Activated naive CD4-positive, alpha-beta T cell treated with anti-CD3 and anti-CD28 coated beads for 36 hours (primary cell): ENCODE results near the gene NAPB. TPM values are rescaled to one million over a fixed set of nuclear protein-coding genes. Genes with fewer than 3 reads are reported as not detected.
A peak's percentile ranks its signal among the peaks of the same experiment; 100 is the strongest.

Experiments used
- CTCF ChIA-PET: fragments of 350-600 bp; sonication (Branson Sonifier 250); formaldehyde crosslinking; loops from one replicate; lab custom pipeline; 2021; ENCODE audit warnings: antibody characterized with exemption; lab: Charles Lee
- DNase-seq: peaks from one replicate; pipeline ENCODE4 v3.0.0-alpha.2; 2020
- H3K27ac Mint-ChIP-seq: one replicate; pipeline ENCODE4 v1.8.0; 2021; ENCODE audit warnings: mild to moderate bottlenecking, mixed read lengths
- H3K27me3 Mint-ChIP-seq: one replicate; pipeline ENCODE4 v1.8.0; 2021; ENCODE audit warnings: low read depth, mixed read lengths
- H3K36me3 Mint-ChIP-seq: one replicate; pipeline ENCODE4 v1.8.0; 2021; ENCODE audit warnings: low read depth, mixed read lengths
- H3K4me1 Mint-ChIP-seq: one replicate; pipeline ENCODE4 v1.8.0; 2021; ENCODE audit warnings: low read depth, mixed read lengths
- H3K4me3 Mint-ChIP-seq: one replicate; pipeline ENCODE4 v1.8.0; 2021; ENCODE audit warnings: mild to moderate bottlenecking, moderate library complexity, mixed read lengths
- H3K9me3 Mint-ChIP-seq: one replicate; pipeline ENCODE4 v1.8.0; 2021; ENCODE audit warnings: mixed read lengths
- intact Hi-C: fragments of 100-400 bp; cut with micrococcal nuclease; formaldehyde crosslinking; loops from one replicate; pipeline ENCODE4 v1.15.1; 2023
- total RNA-seq, 2 experiments: library from RNA; stranded (reverse); gene quantifications; one replicate each; pipeline ENCODE4 v1.2.3, GENCODE V29; 2021

NAPB gene
- total RNA-seq, 2 experiments from 2014 or later = 5.4 to 7.6 TPM

DNA sequence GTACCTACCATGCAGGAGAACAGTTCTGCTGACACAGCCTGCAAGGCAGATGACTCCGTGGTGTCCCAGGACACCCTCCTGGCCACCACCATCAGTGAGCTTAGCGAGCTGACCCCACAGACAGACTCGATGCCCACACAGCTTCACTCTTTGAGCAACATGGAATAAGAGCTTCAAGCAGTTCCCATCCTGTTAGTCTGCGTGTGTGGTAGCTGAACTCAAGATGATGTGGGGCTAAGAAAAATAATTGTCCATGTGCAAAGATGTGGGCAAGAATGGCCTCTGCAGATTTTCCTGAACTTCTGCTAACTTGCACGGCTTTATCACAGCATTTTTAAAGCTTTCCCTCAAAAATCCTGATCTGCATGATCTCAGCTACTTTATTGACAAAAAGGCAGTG lies 51.0 kb downstream of the NAPB start:
- H3K9me3 Mint-ChIP-seq = no peaks in the 10 kb centered on the region
- peaks cover 23% of the 10 kb centered on the region for H3K36me3 Mint-ChIP-seq
- H3K4me1 Mint-ChIP-seq = peaks cover 25% of the 10 kb centered on the region
- no peak for DNase-seq
- H3K27ac Mint-ChIP-seq = no peak overlapping the region
- intact Hi-C loops = no loop called here
- CTCF ChIA-PET = no interaction called here
- no peak overlapping the region for H3K4me3 Mint-ChIP-seq
- H3K27me3 Mint-ChIP-seq = no peaks in the 10 kb centered on the region

DNA sequence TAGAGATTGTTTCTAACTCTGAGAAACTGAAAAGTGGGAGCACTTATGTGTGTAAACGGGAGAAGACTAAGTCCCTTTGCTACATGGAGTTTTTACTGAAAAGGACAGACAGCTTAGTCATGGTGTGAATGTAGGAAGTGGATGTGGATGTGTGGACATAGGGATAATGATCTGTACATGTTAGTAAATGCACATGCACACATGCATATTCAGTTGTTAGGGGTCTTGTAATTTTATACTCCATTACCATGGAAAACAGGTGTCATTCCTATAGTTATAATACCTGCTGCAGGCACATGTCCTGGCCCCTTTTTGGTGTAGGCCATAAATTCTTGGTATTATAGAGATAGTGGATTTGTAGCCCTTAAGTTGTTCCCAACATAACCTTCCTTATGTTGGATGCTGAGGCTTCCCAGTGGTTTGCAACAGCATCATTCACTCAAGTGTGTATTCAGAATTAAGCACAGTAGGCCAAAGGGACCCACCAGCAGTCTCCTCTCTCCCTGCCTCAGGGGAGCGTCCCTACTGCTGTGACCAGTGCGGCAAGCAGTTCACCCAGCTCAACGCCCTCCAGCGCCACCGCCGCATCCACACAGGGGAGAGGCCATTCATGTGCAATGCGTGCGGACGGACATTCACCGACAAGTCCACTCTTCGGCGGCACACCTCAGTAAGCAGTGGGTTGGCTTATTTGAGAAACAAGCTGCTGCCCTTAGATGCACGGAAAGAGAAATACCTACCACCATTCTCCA lies 52.0 kb downstream of the NAPB start:
- no peaks in the 10 kb centered on the region for H3K9me3 Mint-ChIP-seq
- no peak overlapping the region for H3K4me3 Mint-ChIP-seq
- peaks cover 35% of the 10 kb centered on the region for H3K4me1 Mint-ChIP-seq
- no peaks in the 10 kb centered on the region for H3K27me3 Mint-ChIP-seq
- no peak overlapping the region for H3K27ac Mint-ChIP-seq
- H3K36me3 Mint-ChIP-seq = peaks cover 28% of the 10 kb centered on the region
- DNase-seq = no peak
- CTCF ChIA-PET = no interaction called here
- intact Hi-C loops = loop anchor here (2.0 to 10.0 kb wide), 3 partner anchors 48 to 1866 kb away; partner anchors contain the start of gene ACSS1

DNA sequence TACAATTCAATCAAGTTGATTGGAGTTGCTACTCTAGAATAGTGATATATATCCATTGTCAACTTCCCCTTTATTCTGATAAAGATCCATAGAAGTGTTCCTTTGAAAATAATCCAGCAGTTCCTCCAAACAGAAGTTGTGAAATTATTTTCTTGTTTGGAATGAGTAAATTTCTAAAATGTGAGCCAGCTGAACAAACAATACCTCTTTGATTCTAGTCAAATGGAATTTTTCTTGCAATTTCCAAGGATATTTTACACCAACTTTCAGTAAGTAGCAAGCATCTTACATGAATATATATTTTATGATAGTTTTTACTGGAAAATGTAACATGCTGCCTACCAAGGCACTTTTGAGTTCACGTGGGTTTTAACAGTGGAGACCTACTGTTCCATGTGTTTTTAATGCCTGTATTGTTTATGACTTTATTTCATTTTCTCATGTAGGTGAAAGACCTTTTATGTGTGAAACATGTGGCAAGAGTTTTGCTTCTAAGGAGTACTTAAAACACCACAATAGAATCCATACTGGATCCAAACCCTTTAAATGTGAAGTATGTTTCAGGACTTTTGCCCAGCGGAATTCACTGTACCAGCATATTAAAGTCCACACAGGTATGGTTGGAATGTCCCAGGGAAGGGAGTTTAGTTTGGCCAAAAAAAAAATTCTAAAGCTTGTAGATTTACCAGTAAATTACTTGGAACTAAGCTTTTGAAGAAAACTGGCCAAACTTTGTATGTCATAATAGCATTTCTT lies 52.8 kb downstream of the NAPB start:
- no peak for DNase-seq
- Mint-ChIP-seq H3K27me3 (no peaks in the 10 kb centered on the region), H3K9me3 (no peaks in the 10 kb centered on the region), H3K36me3 (peaks cover 25% of the 10 kb centered on the region), H3K27ac (no peak overlapping the region), H3K4me1 (peaks cover 41% of the 10 kb centered on the region), H3K4me3 (no peak overlapping the region)
- CTCF ChIA-PET = no interaction called here
- intact Hi-C loops = loop anchor here (2.0 to 10.0 kb wide), 3 partner anchors 48 to 1866 kb away; partner anchors contain the start of gene ACSS1

DNA sequence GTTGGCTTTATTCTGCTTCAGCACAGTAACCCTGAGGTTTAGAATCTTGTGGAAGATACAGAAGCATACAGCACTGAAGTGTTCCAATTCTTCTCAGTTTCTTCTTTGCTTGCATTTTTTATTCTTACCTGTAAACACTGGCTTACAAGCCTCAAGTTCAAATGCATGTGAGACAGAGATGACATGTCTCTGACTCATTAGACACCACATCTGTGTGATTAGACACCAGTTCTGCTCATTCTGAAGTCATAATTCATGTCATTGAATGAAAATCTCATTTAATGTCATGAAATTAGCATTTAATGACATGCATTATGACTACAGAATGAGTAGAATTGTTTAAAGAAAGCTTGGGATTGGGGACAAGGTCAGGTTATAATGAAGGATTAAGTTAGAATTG lies 53.5 kb downstream of the NAPB start:
- Mint-ChIP-seq H3K36me3 (peaks cover 29% of the 10 kb centered on the region), H3K27ac (no peak overlapping the region), H3K4me1 (peaks cover 48% of the 10 kb centered on the region), H3K27me3 (no peaks in the 10 kb centered on the region), H3K4me3 (no peak overlapping the region), H3K9me3 (no peaks in the 10 kb centered on the region)
- DNase-seq = no peak
- CTCF ChIA-PET = no interaction called here
- intact Hi-C loops = loop anchor here (1.0 to 10.0 kb wide), 5 partner anchors 17 to 1867 kb away; partner anchors contain the start of genes ACSS1, NAPB and NXT1

DNA sequence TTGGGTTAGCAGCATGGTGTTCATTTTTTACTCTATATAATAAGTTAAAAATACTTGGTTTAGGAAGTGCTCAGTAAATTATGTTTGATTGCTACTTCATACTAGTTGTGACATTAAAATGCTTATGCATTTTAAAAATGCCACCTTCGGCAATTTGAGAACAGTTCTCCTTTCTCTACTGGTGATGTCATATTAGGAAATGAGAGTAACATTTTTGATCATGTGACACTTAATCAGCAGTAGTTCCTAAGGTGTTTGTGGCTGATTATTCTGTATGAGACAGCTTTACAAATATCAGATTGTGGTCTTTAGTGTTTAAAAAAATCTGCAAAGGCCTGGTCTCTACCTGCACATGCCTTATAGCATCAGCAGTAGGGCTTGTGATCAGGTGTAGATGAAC lies 54.9 kb downstream of the NAPB start:
- H3K9me3 Mint-ChIP-seq = no peaks in the 10 kb centered on the region
- H3K4me1 Mint-ChIP-seq = peaks cover 48% of the 10 kb centered on the region
- CTCF ChIA-PET = interaction anchor here (0.6 to 1.1 kb wide), 3 partner anchors 16 to 238 kb away, joined by 3 to 6 read pairs (median 4); partner anchors contain the start of gene NXT1
- peak overlapping the region; percentile 56 for H3K27ac Mint-ChIP-seq
- no peak for DNase-seq
- H3K4me3 Mint-ChIP-seq = peak overlapping the region; percentile 34
- intact Hi-C loops = loop anchor here (1.0 to 10.0 kb wide), 4 partner anchors 33 to 1868 kb away; partner anchors contain the start of gene ACSS1
- peaks cover 29% of the 10 kb centered on the region for H3K36me3 Mint-ChIP-seq
- no peaks in the 10 kb centered on the region for H3K27me3 Mint-ChIP-seq

DNA sequence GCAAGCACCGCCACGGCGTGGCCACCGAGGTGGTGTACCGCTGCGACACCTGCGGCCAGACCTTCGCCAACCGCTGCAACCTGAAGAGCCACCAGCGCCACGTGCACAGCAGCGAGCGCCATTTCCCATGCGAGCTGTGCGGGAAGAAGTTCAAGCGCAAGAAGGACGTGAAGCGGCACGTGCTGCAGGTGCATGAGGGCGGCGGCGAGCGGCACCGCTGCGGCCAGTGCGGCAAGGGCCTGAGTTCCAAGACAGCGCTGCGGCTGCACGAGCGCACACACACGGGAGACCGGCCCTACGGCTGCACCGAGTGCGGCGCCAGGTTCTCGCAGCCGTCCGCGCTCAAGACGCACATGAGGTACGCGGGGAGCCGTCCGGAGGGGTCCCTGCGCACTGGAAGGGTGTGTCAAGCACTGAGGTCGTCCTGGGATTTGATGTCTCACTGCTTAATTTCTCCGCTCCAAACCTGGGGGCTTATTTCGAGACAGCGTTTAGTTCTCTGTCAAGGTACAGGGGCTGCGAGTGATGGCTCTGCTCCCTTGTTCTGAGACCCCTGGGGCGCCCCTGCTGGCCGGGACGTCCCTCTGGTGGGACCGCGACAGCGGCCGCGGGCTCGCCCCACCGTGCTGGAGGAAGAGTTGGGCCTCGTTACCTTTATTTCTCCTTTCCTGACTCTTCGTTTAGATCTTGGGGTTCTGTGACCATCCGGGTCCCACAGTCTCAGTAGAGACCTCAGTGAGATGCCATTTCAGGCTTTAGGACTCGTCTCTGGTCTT lies 55.7 kb downstream of the NAPB start:
- Mint-ChIP-seq H3K27ac (no peak overlapping the region), H3K36me3 (peaks cover 29% of the 10 kb centered on the region), H3K4me1 (peaks cover 51% of the 10 kb centered on the region), H3K4me3 (no peak overlapping the region), H3K27me3 (no peaks in the 10 kb centered on the region), H3K9me3 (no peaks in the 10 kb centered on the region)
- intact Hi-C loops = loop anchor here (1.0 to 10.0 kb wide), 4 partner anchors 34 to 1869 kb away; partner anchors contain the start of gene ACSS1
- CTCF ChIA-PET = no interaction called here
- DNase-seq = no peak

DNA sequence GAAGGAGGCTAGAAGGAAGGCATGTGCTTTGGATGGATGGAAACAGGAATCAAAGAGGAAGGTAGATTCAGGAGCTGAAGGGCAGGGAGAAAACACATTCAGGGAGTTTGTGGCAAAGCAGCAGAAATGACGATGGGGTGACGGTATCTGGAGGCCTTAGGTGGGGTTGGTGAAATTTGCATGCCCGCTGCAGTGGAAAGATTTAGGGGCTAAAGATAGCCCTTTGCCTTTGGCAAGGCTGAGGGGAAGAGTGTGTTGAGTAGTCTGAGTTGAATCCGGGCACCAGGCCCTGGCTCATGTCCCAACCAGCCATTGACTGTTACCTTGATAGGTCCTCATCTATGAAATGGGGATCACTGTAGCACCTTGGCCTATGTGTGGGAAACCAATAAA lies 58.0 kb downstream of the NAPB start:
- DNase-seq = no peak
- intact Hi-C loops = loop anchor here (5.0 to 10.0 kb wide), 3 partner anchors 664 to 1872 kb away; partner anchors contain the start of gene ACSS1
- Mint-ChIP-seq H3K4me3 (peak overlapping the region; percentile 89), H3K36me3 (peaks cover 19% of the 10 kb centered on the region), H3K27me3 (no peaks in the 10 kb centered on the region), H3K4me1 (peaks cover 55% of the 10 kb centered on the region), H3K9me3 (no peaks in the 10 kb centered on the region), H3K27ac (no peak overlapping the region)
- CTCF ChIA-PET = no interaction called here

DNA sequence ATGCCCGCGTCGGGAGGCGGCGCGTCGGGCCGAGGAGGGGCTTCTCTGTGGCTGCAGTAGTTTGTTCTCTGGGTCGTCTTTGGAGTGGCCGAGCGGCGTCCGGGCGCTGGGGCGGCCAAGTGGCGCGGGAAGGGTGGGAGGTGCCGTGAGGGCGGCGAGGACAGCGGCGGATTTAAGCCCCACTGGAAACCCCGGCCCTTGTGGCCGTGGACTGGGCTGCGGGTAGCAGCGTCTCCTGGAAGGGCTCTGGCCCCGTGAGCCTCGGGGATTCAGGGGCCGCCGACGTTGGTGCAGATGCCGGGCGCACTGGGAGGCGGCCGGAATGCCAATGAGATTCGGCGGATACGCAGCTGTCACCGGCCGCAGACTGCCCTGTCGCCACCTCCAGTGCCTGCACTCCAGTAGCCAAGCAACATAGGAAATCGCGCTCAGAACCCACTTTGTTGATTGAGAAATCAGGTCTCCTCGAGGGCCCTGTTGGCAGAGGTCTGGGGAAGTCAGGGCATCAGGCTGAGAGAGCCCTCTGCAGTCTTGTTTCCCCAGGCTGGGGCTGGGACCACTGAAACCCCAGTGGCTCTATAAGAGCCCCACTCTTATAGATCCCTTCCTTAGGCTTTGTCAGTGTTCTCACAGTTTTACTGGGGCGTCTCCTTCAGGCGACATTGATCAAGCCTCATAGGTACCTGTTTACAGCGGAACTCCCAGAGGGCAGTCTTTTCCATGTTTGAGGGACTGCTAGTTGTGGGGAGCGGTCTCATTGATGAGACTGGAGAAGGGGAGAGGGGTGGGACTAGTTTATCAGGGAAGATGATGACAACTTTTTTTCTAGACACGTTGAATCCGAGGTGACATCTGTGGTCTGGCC lies 58.7 kb downstream of the NAPB start:
- peak overlapping the region; percentile 89 for H3K4me3 Mint-ChIP-seq
- H3K27me3 Mint-ChIP-seq = no peaks in the 10 kb centered on the region
- peak; percentile 34 for DNase-seq
- CTCF ChIA-PET = no interaction called here
- intact Hi-C loops = loop anchor here (1.0 to 10.0 kb wide), 5 partner anchors 12 to 1872 kb away; partner anchors contain the start of genes ACSS1, NAPB and NXT1
- peak overlapping the region; percentile 80 for H3K27ac Mint-ChIP-seq
- no peaks in the 10 kb centered on the region for H3K9me3 Mint-ChIP-seq
- H3K36me3 Mint-ChIP-seq = peaks cover 17% of the 10 kb centered on the region
- peaks cover 49% of the 10 kb centered on the region for H3K4me1 Mint-ChIP-seq

DNA sequence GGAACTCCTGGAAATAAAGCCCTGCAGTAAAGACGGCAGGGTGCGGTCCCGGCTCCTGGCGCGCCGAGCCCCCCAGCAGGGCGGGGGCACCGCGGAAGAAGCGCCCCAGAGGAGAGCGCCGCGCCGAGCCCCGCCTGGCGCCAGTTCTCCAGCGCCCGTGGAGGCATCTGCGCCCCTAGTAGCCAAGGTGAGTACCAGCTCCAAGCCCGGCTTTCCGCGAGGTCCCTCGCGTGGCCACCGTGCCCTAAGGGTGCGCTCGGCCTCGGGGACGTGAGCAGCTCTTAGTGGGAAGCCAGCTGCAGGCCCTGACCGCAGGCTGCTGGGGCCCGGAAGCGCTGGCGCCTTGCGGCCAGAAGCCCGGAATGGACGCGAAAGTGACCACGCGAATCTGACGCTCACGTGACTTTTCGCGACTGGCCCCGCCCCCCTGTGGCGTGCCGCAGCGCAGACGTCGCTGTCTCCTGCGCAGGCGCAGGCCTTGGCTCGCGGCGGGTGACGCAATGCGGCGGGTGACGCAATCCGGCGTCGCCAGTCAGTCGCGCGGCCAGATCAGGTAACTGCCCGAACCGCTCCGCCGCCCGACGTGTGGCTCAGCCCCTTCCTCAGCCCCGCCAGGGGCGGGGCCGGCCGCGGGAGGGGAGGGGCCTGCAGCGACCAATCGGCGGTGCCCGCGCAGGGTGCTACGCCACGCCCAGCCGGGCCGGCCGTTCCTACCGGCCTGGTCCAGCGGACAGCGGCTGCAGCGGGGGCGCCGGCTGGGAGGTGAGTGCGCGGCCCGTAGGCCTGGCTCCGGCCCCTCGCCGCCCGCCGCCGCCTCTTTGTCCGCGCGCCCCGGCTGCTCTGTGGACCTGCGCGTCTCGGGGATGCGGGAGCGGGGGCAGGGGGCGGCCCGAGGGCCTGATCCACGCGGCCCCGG lies 59.6 kb downstream of the NAPB start, which contains the start of gene GZF1:
Gene GZF1 (plus strand): TSS at position 707 of the 916 bp plus-strand sequence. CDS start 2,202 bp downstream, outside the sequence.
- DNase-seq = peak; percentile 97
- no peaks in the 10 kb centered on the region for H3K27me3 Mint-ChIP-seq
- peaks cover 17% of the 10 kb centered on the region for H3K36me3 Mint-ChIP-seq
- H3K9me3 Mint-ChIP-seq = no peaks in the 10 kb centered on the region
- intact Hi-C loops = loop anchor here (1.0 to 10.0 kb wide), 5 partner anchors 11 to 1873 kb away; partner anchors contain the start of genes ACSS1, NAPB and NXT1
- peak within 1 kb of the TSS; percentile 89 for H3K4me3 Mint-ChIP-seq
- H3K4me1 Mint-ChIP-seq = peaks cover 44% of the 10 kb centered on the region
- H3K27ac Mint-ChIP-seq = peak within 1 kb of the TSS; percentile 89
- CTCF ChIA-PET = interaction anchor here (1.0 to 2.6 kb wide), 2 partner anchors 12 to 80 kb away, joined by 3 to 8 read pairs; partner anchors contain the start of gene NXT1

DNA sequence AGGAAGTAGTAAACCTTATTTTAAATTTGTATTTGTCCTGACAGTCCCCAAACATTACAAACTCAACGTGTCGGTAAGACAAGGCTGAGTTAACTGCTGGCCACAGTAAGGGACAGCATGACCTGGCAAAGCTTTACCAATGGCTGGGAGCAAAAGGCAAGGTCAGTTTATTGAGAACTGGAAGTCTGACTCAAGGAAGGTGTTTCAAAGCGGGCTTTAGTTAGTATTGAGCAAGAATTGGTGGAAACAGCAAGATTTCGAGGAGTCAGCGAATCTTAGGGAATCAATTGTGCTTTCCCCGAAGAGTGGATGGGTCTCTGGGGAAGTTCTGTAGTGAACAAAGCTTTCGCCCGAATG lies 60.2 kb downstream of the NAPB start:
- DNase-seq = no peak
- H3K27me3 Mint-ChIP-seq = no peaks in the 10 kb centered on the region
- CTCF ChIA-PET = interaction anchor here (1.0 to 2.6 kb wide), 2 partner anchors 11 to 81 kb away, joined by 3 to 8 read pairs; partner anchors contain the start of gene NXT1
- H3K4me3 Mint-ChIP-seq = peak overlapping the region; percentile 86
- H3K36me3 Mint-ChIP-seq = peaks cover 17% of the 10 kb centered on the region
- H3K9me3 Mint-ChIP-seq = no peaks in the 10 kb centered on the region
- H3K4me1 Mint-ChIP-seq = peaks cover 40% of the 10 kb centered on the region
- peak overlapping the region; percentile 89 for H3K27ac Mint-ChIP-seq
- intact Hi-C loops = loop anchor here (5.0 to 10.0 kb wide), 3 partner anchors 666 to 1874 kb away; partner anchors contain the start of gene ACSS1
